ENCODE measurements around the gene GMDS.

The GMDS gene

GRCh38 chr6:1575210-1576041, 670.0 kb downstream of the GMDS start:
- no peak for DNase-seq

GRCh38 chr6:1574890-1575209, 670.6 kb downstream of the GMDS start:
- no peak for DNase-seq

- no peak for DNase-seq
Observed at GRCh38 chr6:1574083-1574761, 671.2 kb downstream of the GMDS start.
